ENCODE results near the gene SALL2.
A peak's percentile ranks its signal among the peaks of the same experiment; 100 is the strongest.
"Not testable (repeated sequence)": the region's sequence is repeated elsewhere in the genome, so short reads cannot be mapped to it uniquely, and the experiment has no call there.

Gene SALL2

DNA sequence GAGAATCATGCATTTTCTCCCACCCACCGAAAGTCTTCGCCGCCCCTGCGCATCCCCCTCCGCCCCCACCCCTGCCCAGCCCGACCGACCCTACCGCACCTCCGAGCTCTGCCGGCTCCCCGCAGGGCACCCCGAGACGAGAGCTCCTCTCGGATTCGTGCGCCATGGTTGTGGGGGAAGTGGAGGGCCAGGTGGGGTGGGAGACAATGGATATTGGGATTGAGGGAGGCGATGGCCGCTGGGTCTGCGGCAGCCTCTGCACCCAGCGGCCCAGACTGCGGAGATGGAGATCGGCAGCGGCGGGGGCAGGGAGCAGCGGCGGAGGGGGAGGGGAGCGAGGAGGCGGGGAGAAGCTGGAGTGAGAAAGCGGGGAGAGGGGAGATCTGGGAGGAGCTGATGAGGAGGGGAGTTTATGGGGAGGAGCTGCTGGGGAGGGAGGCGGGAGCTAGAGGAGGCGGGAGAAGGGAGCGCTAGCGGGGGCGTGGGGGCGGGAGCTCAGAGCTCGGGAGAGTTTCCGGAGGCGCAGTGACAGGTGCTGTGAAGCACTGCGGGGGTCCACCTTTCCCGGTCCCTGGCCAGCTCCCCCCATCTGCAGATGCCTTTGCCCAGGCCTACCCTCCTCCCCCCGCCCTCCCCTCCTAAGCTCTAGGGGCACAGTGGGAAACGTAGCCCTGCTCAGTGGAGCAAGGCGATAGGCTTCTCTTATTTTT is at the start of gene SALL2:
SALL2 (minus strand) TSS at position 385 of the 710 bp plus-strand sequence; CDS start at position 166, 219 bp downstream.
- peak; percentile 27 to 53 for DNase-seq (ENCODE audit: low read depth in 1 of 2, low spot score in 1 of 2)

DNA sequence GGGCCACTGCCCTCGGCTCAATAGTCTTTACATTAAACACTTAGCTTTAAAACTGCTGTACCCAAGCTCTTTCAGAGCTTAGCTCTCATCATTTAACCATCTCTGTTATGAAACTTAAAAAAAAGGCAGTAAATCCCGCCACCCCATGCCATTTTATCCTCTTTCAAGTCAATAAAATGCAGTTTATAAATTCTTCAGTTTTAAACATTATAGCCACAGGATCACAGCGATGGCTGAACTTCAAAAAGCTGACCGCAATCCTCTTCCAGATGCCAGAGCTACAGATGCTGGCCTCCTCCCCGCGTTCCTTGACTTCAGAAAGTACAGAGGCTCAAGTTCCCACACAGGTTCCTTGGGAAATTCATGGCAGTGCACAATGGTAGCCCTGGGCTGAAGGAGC is 49.5 kb upstream of the SALL2 start:
- no peak for DNase-seq (ENCODE audit: low read depth in 1 of 2, low spot score in 1 of 2)

DNA sequence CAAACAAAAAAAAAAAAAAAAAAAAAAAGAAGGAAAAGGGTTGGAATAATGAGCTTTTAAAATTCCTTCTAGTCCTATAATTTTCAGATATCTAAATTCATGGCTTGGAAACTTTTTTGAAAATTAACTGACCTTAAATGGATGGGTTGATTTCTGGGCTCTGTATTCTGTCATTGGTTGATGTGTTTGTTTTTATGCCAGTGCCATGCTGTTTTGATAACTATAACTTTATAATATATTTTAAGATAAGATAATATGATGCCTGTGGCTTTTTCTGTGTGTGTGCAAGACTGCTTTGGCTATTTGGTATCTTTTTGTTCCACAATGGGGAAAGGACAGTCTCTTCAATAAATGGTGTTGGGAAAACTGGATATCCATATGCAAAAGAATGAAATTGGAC is 46.5 kb upstream of the SALL2 start:
- no peak for DNase-seq (ENCODE audit: low read depth in 1 of 2, low spot score in 1 of 2)

DNA sequence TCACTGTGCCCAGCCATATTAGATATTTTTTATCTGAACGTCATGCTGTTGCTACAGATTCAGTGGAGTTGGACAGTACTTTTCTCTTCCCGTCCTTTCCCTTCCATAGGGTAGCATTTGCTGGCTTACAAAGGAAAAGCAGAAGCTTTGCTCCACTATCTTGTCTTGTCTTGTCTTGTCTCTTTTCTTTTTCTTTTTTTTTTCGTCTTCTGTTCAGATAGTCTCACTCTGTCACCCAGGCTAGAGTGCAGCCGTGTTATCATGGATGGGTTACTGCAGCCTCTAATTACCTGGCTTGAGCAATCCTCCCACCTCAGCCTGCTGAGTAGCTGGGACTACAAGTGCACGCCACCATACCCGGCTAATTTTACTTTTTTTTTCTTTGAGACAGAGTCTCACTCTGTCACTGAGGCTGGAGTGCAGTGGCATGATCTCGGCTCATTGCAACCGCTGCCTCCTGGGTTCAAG is 32.6 kb upstream of the SALL2 start:
- no peak for DNase-seq (ENCODE audit: low read depth in 1 of 2, low spot score in 1 of 2)

DNA sequence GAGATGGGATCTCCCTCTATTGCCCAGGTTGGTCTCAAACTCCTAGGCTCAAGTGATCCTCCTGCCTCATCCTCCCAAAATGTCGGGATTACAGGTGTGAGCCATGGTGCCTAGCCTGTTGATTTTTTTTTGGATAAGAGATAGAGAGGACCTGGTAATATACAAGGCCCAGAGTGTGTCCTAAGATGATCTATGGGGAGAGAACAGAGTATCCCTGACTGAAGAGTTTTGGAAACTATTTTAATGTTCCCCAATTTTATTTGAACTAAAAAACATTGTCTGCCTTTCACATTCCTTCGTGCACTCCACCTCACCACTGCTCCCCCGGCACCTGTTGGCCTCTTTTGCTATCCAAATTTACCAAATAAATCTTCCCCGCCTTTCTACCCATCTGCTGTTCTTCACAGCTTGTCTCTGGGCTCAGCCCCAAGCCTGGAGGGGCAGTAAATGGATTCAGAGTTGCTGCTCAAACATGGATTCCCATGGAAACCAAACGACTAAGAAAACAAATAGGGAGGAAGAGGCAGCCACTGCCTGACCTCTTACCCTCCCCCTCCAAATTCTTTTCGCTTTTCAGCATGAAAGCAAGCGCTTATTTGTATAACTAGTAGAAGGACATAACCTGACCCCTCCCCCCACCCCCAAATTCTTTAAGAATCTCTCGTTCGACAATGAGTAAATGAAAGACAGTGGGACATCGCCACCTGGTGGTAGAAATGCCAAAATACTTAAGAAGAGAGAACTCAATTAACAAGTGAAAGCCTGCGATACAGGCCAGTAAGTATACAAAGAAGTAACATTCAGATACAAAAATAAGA is 31.1 kb upstream of the SALL2 start:
- DNase-seq (ENCODE audit: low read depth in 1 of 2, low spot score in 1 of 2) = peak; percentile 14 to 42

DNA sequence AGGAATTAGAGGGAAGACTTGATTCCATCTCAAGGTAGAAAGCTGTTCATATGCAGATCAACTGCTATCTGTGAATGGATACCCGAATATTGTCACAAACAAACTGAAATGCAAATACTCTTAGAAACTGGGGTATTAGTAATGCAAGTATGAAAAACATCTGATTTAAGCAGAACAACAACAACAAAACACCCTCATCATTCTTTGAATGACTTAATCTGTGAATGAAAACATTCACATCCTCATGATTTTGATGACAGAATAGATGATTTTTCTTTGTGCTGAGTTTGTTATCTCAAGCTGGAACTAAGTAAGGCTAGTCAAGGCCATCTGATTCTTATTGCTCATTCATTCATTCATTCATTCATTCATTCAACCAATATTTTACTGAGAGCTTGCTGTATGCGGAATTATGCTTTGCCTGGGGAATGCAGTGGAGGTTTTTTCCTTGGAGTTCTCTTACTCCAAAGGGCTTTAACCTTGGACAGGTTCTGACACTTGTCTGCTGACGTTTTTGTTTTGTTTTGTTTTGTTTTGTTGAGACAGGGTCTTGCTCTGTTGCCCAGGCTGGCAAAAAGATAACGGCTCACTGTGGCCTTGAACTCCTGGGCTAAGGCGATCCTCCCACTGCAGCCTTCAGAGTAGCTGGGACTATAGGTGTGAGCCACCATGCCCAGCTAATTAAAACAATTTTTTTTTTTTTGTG is 30.4 kb upstream of the SALL2 start:
- DNase-seq (ENCODE audit: low read depth in 1 of 2, low spot score in 1 of 2) = no peak

DNA sequence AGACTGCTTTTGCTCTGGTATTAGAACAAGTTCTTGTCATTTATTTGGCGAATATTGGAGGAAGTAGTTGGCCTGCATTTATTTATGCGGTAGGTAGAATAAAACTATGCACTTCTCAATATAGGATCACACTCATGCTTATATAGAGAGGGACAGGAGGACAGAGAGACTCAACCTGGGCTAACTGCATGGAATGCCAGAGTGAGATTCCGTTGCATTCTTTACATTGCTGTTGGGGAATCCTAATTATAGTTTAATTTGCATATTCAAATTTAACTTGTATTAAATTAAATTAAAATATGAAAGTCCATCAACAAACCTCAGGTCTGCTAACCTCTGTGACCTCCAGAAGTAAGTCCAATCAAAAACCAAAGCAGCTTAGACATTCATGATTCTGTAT is 27.1 kb upstream of the SALL2 start:
- no peak for DNase-seq (ENCODE audit: low read depth in 1 of 2, low spot score in 1 of 2)

DNA sequence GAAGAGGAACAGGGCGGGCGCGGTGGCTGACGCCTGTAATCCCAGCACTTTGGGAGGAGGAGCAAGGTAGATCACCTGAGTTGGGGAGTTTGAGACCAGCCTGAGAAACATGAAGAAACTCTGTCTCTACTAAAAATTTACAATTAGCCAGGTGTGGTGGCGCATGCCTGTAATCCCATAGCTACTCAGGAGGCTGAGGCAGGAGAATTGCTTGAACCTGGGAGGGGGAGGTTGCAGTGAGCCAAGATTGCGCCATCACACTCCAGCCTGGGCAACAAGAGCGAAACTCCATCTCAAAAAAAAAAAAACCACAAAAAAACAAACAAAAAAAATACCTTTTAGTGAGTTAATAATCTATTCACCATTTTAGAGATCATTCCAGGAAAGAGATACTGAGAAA is 18.4 kb upstream of the SALL2 start:
- not testable (repeated sequence) for DNase-seq (ENCODE audit: low read depth in 1 of 2, low spot score in 1 of 2)

DNA sequence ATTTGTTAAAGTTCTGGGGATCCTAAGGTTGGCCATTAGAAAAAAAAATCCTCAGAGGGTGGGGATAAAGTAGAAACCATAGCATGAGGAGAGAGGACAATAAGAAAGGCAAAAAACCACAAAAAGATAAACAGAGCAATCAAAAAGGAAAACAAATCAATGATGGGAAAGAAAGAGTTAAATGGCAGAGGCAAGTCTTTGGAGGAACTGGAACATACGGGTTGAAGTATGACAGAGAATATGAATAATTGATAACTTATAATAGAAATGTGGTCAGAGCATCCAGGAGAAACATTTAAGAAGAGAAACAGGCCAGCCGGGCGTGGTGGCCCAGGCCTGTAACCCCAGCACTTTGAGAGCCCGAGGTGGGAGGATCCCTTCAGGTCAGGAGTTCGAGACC is 17.8 kb upstream of the SALL2 start:
- no peak for DNase-seq (ENCODE audit: low read depth in 1 of 2, low spot score in 1 of 2)

DNA sequence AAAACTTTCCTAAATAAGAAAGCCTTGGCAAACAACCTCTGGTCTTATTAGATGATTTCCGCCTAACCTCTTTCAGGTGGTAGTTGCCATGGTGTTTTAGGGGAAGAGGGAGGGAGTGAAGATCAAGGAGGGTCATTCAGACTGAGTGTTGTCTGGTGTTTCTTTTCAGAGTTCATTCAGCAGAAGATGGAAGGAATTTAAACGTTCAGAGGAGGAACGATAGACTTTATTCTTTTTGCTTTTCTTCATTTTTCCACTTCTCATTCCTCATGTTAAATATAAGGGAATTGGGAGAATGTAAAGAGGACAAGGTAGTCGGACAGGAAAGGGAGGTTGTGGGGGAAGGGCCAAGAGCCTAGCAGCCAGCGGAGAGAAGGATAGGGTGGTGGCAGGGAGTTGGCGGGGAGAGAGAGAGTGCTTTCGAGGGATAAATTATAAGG is 17.4 kb upstream of the SALL2 start:
- no peak for DNase-seq (ENCODE audit: low read depth in 1 of 2, low spot score in 1 of 2)

DNA sequence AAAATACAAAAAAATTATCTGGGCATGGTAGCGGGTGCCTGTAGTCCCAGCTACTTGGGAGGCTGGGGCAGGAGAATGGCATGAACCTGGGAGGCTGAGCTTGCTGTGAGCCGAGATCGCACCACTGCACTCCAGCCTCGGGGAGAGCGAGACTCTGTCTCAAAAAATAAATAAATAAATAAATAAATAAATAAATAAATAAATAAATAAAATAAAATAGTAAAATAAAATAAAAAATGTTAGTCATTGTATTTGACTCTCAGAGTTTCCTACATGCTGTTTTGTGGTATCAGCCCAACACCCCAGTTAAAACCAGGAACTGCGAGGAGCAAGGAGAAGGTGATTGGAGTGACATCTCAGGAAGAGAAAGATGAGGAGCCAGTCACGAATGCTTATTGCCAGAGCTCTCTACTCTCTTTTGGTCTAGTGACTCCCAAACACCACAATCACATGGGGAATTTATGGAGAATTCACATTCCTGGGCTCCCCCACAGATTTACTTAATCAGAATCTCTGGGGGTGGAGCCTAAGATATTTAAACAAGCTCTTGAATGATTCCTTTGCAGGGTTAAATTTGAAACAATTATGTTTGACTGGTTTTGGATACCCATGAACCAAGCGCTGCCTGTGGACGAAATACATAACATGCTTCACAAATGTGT is 15.4 kb upstream of the SALL2 start:
- DNase-seq (ENCODE audit: low read depth in 1 of 2, low spot score in 1 of 2) = no peak

DNA sequence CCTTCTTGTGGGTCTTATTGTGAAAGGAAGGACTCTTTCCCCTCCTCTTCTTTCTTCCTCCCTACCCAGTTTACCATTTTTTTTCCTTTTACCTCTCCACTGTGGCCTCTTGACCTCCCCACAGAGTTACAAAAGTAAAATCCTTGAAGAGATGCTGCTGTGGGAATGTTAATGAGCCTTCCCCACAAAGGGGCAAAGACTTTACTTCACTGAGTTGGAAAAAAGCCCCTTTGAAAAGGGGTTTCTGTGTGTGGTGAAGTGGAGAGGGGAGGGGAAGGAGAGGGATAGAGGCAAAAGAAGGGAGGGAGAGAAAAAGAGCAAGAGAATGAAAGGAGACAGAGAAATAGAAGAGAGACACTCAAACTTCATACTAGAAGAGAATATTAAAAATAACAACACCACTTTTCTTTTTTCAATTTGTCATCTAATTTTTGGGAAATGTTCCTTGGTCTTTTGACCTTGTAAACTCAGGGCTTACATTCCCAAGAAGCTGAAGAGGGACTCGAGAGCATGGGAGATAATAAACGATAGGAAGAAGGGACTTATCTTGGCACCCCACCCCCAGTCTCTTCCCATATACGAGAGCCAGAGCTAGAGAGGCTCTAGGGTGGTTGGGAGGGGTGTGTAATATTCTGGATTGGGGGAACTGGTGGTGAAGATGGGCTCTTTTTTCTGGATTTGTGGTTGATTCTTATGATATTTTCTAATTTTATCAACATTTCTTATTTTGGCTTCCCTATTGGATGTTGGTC is 13.2 kb upstream of the SALL2 start:
- no peak for DNase-seq (ENCODE audit: low read depth in 1 of 2, low spot score in 1 of 2)

DNA sequence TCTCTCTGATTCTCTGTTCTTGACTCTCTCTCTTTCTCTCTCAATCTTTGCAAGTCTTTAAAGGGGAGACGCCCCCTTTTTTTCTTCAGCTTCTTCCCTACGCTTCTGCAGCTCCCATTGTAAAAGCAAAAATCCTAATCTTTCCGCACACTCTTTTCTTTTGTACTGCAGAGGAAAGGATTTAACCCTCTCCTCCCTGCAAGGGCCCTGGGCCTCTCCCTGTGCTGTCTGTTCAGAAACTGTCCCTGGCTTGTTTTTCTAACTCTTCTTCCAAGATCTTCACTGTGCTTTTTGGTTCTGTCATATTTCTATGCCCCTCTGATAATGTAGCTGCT is 10.9 kb upstream of the SALL2 start:
- no peak for DNase-seq (ENCODE audit: low read depth in 1 of 2, low spot score in 1 of 2)

DNA sequence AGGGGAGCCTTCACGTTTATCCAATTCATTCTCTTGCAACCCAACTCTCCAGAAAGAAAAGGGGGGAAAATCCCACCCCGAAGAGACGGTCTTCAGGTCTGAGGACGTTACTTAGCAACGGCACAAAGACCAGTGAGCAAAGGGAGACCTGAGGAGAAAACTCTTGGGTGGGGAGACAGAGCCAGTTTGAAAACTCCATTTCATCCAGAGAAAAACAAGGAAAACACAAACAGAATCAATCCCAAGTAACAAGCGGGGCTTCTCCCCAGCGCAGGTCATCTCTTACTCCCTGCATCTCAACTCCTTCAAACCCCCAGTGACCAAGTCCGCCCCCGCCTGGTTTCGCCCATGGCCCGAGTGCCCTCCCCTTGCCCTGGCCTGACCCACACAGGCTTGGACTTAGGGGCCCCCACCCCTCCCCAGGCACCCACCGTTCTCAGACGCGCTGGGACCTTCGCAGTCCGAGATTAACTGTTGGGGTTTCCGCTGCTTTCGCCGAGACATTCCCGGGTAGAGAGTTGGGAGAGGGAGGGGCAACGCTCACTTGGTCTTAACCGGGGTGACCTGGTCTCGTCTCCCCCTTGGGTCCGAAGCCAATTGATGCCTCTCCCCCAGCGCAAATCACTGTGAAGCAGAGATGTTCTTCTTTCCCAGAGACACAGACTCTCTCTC is 10.4 kb upstream of the SALL2 start:
- no peak for DNase-seq (ENCODE audit: low read depth in 1 of 2, low spot score in 1 of 2)

DNA sequence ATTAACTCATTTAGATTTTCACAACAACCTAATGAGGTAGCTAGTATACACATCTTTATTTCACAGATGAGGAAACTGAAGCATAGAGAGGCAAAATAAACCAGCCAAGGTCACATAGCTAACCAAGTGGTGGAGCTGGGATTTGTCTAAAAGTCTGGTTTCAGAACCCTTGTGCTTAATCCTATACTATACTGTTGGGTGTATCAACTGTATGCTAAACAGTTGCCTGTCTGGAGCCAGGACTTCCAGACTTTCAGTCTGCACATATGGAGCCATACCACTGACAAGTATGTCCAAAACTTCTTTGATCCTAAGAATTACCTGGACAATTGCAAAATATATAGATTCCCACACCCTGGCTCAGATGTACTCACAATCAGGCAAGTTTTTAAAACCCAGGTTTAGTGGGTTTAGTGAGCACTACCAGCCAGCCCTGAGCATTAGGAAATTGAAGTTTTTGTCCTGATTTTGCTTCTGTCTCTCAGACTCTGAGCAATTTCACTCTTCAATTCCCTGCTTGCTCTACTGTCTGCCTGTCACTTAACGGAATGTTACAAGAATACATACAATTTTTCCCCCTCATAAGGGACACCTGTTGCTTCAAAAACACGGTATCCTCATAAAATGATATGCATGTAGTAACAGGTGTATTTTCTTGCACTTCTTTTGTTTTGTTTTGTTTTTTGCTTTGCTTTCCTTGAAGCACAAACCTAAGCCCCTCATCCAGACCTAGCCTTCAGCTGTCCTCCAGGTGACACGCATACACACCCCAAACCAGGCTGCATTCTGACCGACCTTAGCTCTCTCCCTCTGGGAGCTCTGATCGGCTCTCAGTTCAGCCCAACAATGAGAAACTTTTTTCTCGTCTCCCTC is 9.6 kb upstream of the SALL2 start:
- no peak for DNase-seq (ENCODE audit: low read depth in 1 of 2, low spot score in 1 of 2)

DNA sequence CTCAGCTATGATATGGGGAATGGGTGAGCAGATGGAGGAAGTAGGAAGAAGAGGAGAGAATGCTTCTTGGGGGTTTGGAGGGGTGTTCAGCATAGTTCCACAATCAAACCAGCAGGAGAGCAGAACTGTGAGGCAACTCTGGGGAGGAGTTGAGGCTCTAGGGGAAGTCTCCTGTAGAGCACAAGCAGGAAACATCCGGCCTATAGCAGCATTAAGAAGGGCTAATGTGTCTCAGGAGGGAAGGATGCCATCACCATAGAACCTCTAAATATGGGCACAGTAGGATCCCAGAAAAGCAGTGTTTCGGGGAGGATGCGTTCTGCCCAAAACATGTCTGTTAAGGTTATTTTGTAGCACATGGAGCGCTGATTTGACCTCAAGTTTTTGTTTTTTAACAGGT is 8.4 kb upstream of the SALL2 start:
- DNase-seq (ENCODE audit: low read depth in 1 of 2, low spot score in 1 of 2) = no peak

DNA sequence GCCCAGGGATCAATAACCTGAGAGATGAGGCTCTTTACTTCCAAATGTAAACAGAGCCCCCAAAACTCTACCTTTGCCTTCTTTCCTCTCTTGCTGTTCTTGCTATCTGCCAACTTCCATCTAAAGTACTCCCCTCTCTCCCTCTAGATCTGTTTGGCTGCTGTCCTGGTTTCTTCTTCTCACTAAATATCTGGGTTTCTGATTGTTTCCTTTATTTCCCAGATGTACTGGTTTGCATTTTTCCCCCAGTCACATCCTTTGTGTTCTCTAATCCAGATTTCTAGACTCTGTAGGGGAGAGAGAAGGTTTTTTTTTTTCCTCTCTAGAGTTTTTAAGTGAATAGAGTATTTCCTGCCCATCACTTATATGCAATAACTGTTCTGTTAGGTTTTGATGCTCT is 7.1 kb upstream of the SALL2 start:
- DNase-seq (ENCODE audit: low read depth in 1 of 2, low spot score in 1 of 2) = no peak

DNA sequence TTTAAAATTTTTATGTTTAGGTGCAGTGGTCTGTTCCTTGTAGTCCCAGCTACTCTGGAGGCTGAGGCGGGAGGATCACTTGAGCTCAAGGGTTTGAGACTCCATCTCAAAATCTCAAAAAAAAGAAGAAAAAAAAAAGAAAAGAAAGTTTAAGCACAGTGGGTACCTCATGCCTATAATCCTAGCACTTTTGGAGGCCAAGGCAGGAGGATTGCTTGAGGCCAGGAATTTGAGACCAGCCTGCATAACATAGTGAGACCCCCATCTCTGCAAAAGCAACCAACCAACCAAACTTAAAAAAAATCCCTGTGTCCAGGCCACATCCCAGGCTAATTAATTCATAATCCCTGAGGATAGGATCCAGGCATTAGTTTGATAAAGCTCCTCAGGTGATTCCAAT is 3.4 kb upstream of the SALL2 start:
- no peak for DNase-seq (ENCODE audit: low read depth in 1 of 2, low spot score in 1 of 2)
